Posterior vena cava (tissue), 2 donors: ENCODE data around the gene G0S2. TPM values are rescaled to one million over a fixed set of nuclear protein-coding genes. Genes with fewer than 3 reads are reported as not detected.

Source experiments
- DNase-seq: peaks from one replicate; pipeline ENCODE4 v3.0.0-alpha.2; 2020; ENCODE audit warnings: low spot score
- intact Hi-C, 2 donors: fragments of 100-400 bp; cut with DNase I; formaldehyde crosslinking; loops; one replicate each; pipeline versions ENCODE4 v1.14.1 to v1.14.2; 2022 to 2023
- total RNA-seq, 2 donors: library from RNA; stranded (reverse); fragmentation: NEBNext Ultra II Directional; extraction: Animal tissue kit (Norgen Biotek cat#: 25700); gene quantifications; one replicate each; pipeline ENCODE4 v1.2.1, GENCODE V29; 2021
- donor health status: DM: yes; HTN: yes; CAD: no.
- donor health status: DM: yes; HTN: yes; CAD: no.

Gene G0S2
- total RNA-seq, 2 donors from 2014 or later, result 12.5 to 35.0 TPM

GRCh38 chr1:209705033-209705598 lies 29.9 kb downstream of the G0S2 start:
- no peak for DNase-seq
- intact Hi-C loops, result no loop called here

- no peak for DNase-seq
- intact Hi-C loops, result no loop called here
Measured at GRCh38 chr1:209706622-209707021, 31.4 kb downstream of the G0S2 start.

DNA sequence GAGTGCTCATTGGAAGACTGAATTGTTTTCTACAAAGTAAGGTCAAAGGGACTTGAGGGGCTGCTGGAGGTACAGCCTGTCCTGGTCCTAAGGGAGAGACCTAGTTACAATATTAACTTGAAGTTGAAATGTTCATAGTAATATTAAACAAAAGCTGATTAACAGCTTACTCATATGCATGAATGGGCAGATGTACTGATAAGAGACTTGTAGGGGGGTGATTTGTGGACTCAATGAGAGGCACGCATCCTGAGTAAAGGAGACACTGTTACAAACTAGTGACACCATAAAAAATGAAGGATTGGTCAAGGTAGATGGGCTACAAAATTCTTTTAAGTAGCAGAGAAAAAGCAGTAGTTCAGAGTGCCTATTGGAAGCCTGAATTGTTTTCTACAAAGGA lies 32.1 kb downstream of the G0S2 start:
- no peak for DNase-seq
- intact Hi-C loops, result no loop called here

- intact Hi-C loops, result no loop called here
Measured at GRCh38 chr1:209708297-209708696, 33.1 kb downstream of the G0S2 start.

DNA sequence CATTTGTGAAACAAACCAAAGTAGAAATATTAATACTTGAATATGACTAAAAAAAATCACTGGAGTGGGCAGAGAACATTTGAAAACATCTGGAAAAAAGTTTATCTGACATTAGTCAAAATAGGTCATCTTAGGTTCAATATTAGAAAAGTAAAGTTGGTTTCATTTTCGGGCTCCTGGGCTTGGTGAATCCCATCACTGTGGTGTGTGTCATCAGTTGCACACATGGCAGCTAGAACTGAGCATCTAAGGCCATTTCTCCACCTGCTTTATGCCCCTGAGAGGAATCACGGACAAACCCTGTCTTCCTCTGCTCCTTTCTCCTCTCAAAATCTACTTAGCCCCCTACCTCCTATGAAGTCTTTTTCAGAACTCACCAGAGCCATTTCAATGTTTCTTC lies 34.9 kb downstream of the G0S2 start:
- DNase-seq, result no peak
- intact Hi-C loops, result no loop called here

More at GRCh38 chr1:209708297-209708696, 33.1 kb downstream of the G0S2 start:
- DNase-seq, result no peak

DNA sequence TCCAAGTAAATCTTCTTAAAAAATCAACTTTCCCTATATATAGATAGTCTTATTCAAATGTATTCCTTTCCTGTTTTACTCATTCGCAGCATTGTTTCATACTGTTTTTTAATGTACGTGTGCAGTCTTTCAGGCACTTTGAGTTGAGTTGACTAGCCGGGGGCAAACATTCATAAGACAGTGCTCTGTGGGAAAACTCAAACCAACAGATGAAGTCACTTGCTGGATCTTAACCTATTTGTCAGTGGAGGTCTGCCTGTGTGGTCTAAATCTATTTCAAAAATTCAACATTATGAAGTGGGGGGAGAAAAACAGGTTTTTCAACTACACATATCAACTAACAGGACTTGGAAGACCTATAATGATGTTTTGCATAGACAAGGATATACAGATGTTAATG lies 35.6 kb downstream of the G0S2 start:
- intact Hi-C loops, result no loop called here
- DNase-seq, result no peak

DNA sequence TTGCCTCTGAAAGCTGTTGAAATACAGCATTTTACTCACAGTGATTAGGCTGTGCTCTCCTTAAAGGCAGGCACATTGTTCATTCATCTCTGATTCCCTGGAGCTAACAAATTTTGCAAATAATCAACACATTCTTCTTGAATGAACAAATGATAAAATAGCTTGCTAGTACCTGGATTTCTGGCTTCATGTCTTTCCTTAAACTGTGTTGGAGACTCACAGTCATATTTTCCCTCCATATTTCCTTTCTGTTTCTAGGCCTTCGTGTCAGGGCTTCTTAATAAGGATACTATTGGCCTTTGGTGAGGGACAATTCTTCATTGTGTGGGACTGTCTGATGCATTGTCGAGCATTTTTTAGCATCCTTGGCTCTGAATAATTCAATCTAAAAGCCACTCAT lies 39.1 kb downstream of the G0S2 start:
- DNase-seq, result no peak
- intact Hi-C loops, result no loop called here

DNA sequence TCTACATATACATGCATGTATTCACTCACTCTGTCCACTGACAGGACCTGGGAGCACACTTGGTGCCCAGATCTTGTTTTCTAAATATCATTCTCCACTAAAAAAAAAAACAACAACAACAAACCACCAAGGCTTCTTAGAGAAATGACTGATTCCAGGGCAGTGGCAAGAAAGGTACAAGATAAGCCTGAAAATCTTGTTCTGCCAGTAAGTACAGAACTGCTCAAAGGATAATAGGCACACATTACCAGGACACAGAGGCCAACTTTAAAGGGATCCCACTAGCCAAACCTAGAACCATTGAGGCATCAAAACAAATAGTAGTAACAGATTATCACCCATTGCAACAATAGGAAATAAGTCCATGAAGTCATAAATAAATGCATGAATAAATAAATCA lies 40.1 kb downstream of the G0S2 start:
- intact Hi-C loops, result loop anchor here in 1 of 2 donors (5.0 kb wide), 1 partner anchor 947 kb away; no protein-coding TSS in a partner anchor
- no peak for DNase-seq

DNA sequence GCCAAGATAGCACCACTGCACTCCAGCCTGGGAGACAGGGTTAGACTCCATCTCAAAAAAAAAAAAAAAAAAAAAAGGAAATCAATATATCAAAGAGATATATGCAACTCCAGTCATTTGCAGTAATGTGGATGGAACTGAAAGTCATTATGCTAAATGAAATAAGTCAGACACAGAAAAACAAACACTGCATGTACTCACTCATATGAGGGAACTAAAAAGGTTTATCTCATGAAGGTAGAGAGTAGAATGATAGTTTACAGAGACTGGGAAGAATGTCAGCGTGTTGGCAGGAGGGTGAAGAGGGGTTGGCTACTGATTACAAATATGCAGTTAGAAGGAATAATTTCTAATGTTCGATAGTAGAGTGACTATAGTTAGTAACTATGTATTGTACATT lies 42.6 kb downstream of the G0S2 start:
- intact Hi-C loops, result loop anchor here in 1 of 2 donors (5.0 kb wide), 1 partner anchor 944 kb away; no protein-coding TSS in a partner anchor
- DNase-seq, result no peak

DNA sequence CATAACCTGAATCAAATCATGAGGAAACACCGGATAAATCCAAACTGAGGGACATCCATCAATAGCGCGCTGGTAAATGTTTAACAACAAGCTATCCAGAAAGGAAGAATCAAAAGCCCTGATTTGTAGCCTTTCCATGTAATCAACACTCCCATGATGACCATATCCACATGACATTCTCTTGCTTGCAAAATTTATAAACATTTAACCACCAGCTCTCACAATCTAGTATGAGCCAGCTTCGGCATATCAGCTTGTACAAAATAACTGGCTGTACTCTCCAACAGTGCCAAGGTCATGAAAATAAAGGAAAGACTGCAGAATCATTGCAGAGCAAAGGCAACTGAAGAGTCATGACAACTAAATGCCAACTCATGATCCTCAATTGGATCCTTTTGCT lies 45.1 kb downstream of the G0S2 start:
- intact Hi-C loops, result loop anchor here in 1 of 2 donors (5.0 kb wide), 1 partner anchor 1203 kb away; no protein-coding TSS in a partner anchor
- no peak for DNase-seq

GRCh38 chr1:209720826-209721225 lies 45.6 kb downstream of the G0S2 start:
- DNase-seq, result no peak
- intact Hi-C loops, result loop anchor here in 1 of 2 donors (5.0 kb wide), 1 partner anchor 1204 kb away; no protein-coding TSS in a partner anchor

DNA sequence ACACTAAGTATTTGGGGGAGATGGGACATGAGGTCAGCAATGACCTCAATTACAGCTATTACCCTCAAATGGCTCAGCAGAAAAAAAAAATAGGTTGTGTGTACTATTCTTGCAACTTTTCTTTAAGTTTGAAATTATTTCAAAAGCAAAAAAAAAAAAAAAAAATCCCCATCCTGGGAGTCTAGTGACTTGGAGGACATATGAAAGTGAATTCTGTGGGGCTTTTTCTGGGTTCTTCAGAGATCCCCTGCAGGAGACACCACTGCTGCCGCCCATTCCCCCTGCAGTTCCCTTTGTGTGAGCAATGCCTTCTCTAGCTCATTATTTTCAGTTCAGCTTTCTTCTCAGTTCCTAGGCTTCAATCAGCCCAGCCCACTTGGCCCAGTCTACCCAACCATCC lies 46.1 kb downstream of the G0S2 start:
- DNase-seq, result no peak
- intact Hi-C loops, result loop anchor here in 1 of 2 donors (5.0 kb wide), 1 partner anchor 1204 kb away; no protein-coding TSS in a partner anchor

- intact Hi-C loops, result loop anchor here in 1 of 2 donors (5.0 kb wide), 1 partner anchor 1206 kb away; no protein-coding TSS in a partner anchor
- no peak for DNase-seq
Measured at GRCh38 chr1:209723265-209723664, 48.1 kb downstream of the G0S2 start.

DNA sequence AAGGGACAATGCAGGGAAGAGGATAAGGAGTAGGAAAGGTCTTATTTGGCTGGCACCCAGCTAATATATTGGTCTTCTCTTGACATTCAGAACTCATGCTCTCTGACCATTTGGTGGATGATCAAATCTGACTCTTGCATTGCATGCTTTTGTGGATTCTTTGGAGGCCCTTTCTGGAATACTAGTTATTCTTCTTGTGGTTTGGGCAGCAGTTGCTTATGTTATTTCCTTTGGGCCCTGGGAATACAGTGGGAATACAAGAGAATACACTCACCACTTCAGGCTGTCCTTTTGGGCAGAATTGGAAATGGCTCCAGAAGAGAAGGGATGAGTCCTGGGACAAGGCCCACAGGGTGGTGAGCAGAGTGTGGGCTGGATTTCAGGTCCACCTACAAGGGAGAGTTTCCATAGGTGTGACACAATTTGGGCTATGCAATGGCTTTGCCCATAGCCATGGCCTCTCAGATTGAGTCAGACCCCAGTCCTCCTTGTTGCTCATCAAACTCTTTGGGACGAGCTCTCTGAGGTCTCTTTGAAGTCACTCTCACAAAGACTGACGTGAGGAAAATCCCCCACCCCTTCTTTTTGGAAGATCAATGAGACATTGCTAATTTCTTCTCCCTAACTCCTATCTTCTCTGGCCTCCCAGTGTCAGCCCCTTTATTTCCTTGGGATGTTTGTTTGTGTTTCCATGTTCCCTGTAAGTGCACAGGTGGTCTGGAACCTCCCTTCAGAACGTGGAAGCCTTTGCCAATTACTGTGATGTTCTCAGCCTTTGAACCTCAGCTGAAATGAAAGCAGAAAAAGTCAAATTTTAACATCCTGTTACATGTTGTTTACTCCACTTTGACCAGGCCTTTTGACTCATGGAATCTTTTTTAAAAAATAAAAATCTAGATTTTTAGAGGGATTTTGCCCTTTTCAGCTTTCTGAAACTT lies 48.8 kb downstream of the G0S2 start:
- DNase-seq, result no peak
- intact Hi-C loops, result loop anchor here in 1 of 2 donors (5.0 kb wide), 1 partner anchor 1207 kb away; no protein-coding TSS in a partner anchor

Other genes starting within 250 kb of the G0S2 start
- not detected for gene CAMK1G, start 91.7 kb upstream of the G0S2 start, total RNA-seq
- gene LAMB3, start 23.0 kb upstream of the G0S2 start, total RNA-seq, result 1 to 10 TPM; 1.5 TPM
- 10 to 100 TPM; 14.8 to 17.2 TPM for gene HSD11B1, start 29.4 kb downstream of the G0S2 start, total RNA-seq
- 1 to 10 TPM; 2.8 to 3.1 TPM for gene TRAF3IP3, start 80.6 kb downstream of the G0S2 start, total RNA-seq
- 1 to 10 TPM; 1.1 to 1.3 TPM for gene C1orf74, start 109.1 kb downstream of the G0S2 start, total RNA-seq
- gene IRF6, start 130.7 kb downstream of the G0S2 start, total RNA-seq, result 1 to 10 TPM; 1.8 to 2.7 TPM
- 10 to 100 TPM in 1 of 2 donors, 1 to 10 TPM in 1; 6.4 to 19.1 TPM for gene UTP25, start 152.6 kb downstream of the G0S2 start, total RNA-seq